Loucy (cell line): ENCODE data around the gene PCSK4.

ENCODE experiments used
- H2AFZ ChIP-seq: fragments of 200-600 bp; sonication (generic); 2 replicates; pipeline ENCODE4 v1.6.0; 2016; ENCODE audit warnings: antibody characterized with exemption, mild to moderate bottlenecking, low read length, moderate library complexity
- H3F3A ChIP-seq: fragments of 200-600 bp; 2 replicates; pipeline ENCODE4 v1.6.0; 2016; ENCODE audit warnings: antibody characterized with exemption, low read depth, mild to moderate bottlenecking
- H3K27me3 ChIP-seq: fragments of 200-600 bp; sonication (generic); 2 replicates; pipeline ENCODE4 v1.6.1; 2014; ENCODE audit warnings: low read length, mild to moderate bottlenecking; ENCODE audit not compliant: insufficient read depth, poor library complexity, severe bottlenecking
- H3K36me3 ChIP-seq: fragments of 200-600 bp; sonication (generic); 2 replicates; pipeline ENCODE4 v1.6.1; 2016; ENCODE audit warnings: low read length; ENCODE audit not compliant: insufficient read depth
- H3K4me1 ChIP-seq: fragments of 200-600 bp; sonication (generic); 2 replicates; pipeline ENCODE4 v1.5.1; 2014; ENCODE audit warnings: low read length, mild to moderate bottlenecking; ENCODE audit not compliant: insufficient read depth, poor library complexity, severe bottlenecking
- H3K4me2 ChIP-seq: fragments of 200-600 bp; sonication (generic); 2 replicates; pipeline ENCODE4 v1.6.0; 2014; ENCODE audit warnings: antibody characterized with exemption, low read length, low read depth, mild to moderate bottlenecking; ENCODE audit not compliant: poor library complexity, severe bottlenecking
- H3K4me3 ChIP-seq: fragments of 200-600 bp; sonication (generic); 2 replicates; pipeline ENCODE4 v1.5.1; 2014; ENCODE audit warnings: low read length, mild to moderate bottlenecking, mixed read lengths; ENCODE audit not compliant: poor library complexity, severe bottlenecking
- H3K79me2 ChIP-seq: fragments of 200-600 bp; sonication (generic); 2 replicates; pipeline ENCODE4 v1.6.1; 2014; ENCODE audit warnings: low read length; ENCODE audit not compliant: insufficient read depth
- H3K9ac ChIP-seq: fragments of 200-600 bp; sonication (generic); 2 replicates; pipeline ENCODE4 v1.6.0; 2014; ENCODE audit warnings: mild to moderate bottlenecking, low read depth, low read length, moderate library complexity; ENCODE audit not compliant: poor library complexity, severe bottlenecking
- H3K9me2 ChIP-seq: fragments of 200-600 bp; sonication (generic); replicated peaks from 2 replicates; pipeline ENCODE4 v1.6.1; 2016; ENCODE audit warnings: low read depth, low read length, mixed read lengths
- H3K9me3 ChIP-seq: fragments of 200-600 bp; sonication (generic); 2 replicates; pipeline ENCODE4 v1.6.1; 2014; ENCODE audit warnings: mild to moderate bottlenecking, antibody characterized with exemption, low read length, low read depth; ENCODE audit not compliant: insufficient read depth
- H4K20me1 ChIP-seq: fragments of 200-600 bp; sonication (generic); 2 replicates; pipeline ENCODE4 v1.6.0; 2014; ENCODE audit warnings: antibody characterized with exemption, low read length, mild to moderate bottlenecking; ENCODE audit not compliant: insufficient read depth, poor library complexity, severe bottlenecking
- CTCF ChIP-seq: fragments of 200-600 bp; sonication (generic); conservative IDR thresholded peaks from 2 replicates; pipeline ENCODE4 v1.5.1; 2014; ENCODE audit warnings: mild to moderate bottlenecking, antibody characterized with exemption, low read length
- EZH2phosphoT487 ChIP-seq: fragments of 200-600 bp; IDR thresholded peaks from 2 replicates; pipeline ENCODE4 v1.6.1; 2018; ENCODE audit warnings: antibody characterized with exemption, mild to moderate bottlenecking, moderate library complexity, borderline replicate concordance

Gene PCSK4

GRCh38 chr19:1438933-1439354 lies 51.2 kb downstream of the PCSK4 start:
- peaks cover 46% of the 10 kb centered on the region for H3K79me2 ChIP-seq
- no peaks in the 10 kb centered on the region for H3K9me2 ChIP-seq
- H2AFZ ChIP-seq = no peak overlapping the region
- H3K4me2 ChIP-seq = peak overlapping the region; percentile 99
- H3K4me1 ChIP-seq = peaks cover 21% of the 10 kb centered on the region
- H4K20me1 ChIP-seq = peaks cover 44% of the 10 kb centered on the region
- peak overlapping the region; percentile 97 for H3K9ac ChIP-seq
- peaks cover 36% of the 10 kb centered on the region for H3K36me3 ChIP-seq
- TF ChIP-seq CTCF = no peak
- TF ChIP-seq EZH2phosphoT487 = no peak
- H3K4me3 ChIP-seq = peak overlapping the region; percentile 100
- peaks cover 9% of the 10 kb centered on the region for H3K27me3 ChIP-seq
- peaks cover 2% of the 10 kb centered on the region; the same call in 1 of the 2 replicates for H3F3A ChIP-seq
- H3K9me3 ChIP-seq = no peaks in the 10 kb centered on the region

GRCh38 chr19:1438035-1438932 lies 51.9 kb downstream of the PCSK4 start, which contains the start of gene RPS15:
TSS of gene RPS15 (plus strand) at chr19:1438396. CDS start at chr19:1438426, 30 bp downstream.
- Histone ChIP-seq H3K9me3 (no peaks in the 10 kb centered on the region), H3K79me2 (peaks cover 46% of the 10 kb centered on the region), H3F3A (no peaks in the 10 kb centered on the region), H2AFZ (no peak within 1 kb of the TSS; the same call in 1 of the 2 replicates), H3K4me3 (peak within 1 kb of the TSS; percentile 100), H3K27me3 (peaks cover 9% of the 10 kb centered on the region), H3K36me3 (peaks cover 43% of the 10 kb centered on the region), H4K20me1 (peaks cover 44% of the 10 kb centered on the region), H3K9ac (peak within 1 kb of the TSS; percentile 97), H3K9me2 (no peaks in the 10 kb centered on the region), H3K4me1 (peaks cover 18% of the 10 kb centered on the region), H3K4me2 (peak within 1 kb of the TSS; percentile 99)
- peak; percentile 77 for TF ChIP-seq CTCF
- no peak for TF ChIP-seq EZH2phosphoT487

DNA sequence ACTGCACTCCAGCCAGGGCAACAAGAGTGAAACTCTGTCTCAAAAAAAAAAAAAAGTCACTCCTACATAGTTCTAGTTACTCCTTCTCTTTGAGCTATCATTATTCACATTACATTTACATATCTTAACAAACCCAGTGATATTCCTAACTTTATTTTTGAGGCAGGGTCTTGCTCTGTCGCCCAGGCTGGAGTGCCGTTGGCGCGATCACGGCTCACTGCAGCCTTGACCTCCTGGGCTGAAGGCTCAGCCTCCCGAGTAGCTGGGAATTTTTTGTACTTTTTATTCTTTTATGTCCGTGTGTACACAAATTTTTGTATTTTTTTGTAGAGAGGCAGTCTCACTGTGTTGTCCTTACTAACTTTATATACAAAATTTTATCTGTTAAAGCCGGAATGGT lies 52.5 kb downstream of the PCSK4 start:
- no peak overlapping the region for H3K9ac ChIP-seq
- H3K9me3 ChIP-seq = no peaks in the 10 kb centered on the region
- H3K36me3 ChIP-seq = peaks cover 47% of the 10 kb centered on the region
- peaks cover 44% of the 10 kb centered on the region for H3K79me2 ChIP-seq
- H3K4me1 ChIP-seq = peaks cover 18% of the 10 kb centered on the region
- no peak overlapping the region for H2AFZ ChIP-seq
- H3K4me2 ChIP-seq = no peak overlapping the region
- H4K20me1 ChIP-seq = peaks cover 43% of the 10 kb centered on the region
- H3F3A ChIP-seq = no peaks in the 10 kb centered on the region
- no peak overlapping the region for H3K4me3 ChIP-seq
- no peak for TF ChIP-seq EZH2phosphoT487
- TF ChIP-seq CTCF = no peak
- no peaks in the 10 kb centered on the region for H3K9me2 ChIP-seq
- H3K27me3 ChIP-seq = peaks cover 9% of the 10 kb centered on the region
